HG02884 (cell line): Measurements from ENCODE around the gene ATAD3B.
"Not testable (repeated sequence)": the region's sequence is repeated elsewhere in the genome, so short reads cannot be mapped to it uniquely, and the experiment has no call there.

ENCODE experiments used
- ATAC-seq: cut with Tn5 transposase; IDR thresholded peaks from one replicate; pipeline ENCODE4 v1.9.1; 2021; ENCODE audit warnings: mild to moderate bottlenecking, moderate library complexity; ENCODE audit not compliant: unreplicated experiment

The ATAD3B gene, protein sequence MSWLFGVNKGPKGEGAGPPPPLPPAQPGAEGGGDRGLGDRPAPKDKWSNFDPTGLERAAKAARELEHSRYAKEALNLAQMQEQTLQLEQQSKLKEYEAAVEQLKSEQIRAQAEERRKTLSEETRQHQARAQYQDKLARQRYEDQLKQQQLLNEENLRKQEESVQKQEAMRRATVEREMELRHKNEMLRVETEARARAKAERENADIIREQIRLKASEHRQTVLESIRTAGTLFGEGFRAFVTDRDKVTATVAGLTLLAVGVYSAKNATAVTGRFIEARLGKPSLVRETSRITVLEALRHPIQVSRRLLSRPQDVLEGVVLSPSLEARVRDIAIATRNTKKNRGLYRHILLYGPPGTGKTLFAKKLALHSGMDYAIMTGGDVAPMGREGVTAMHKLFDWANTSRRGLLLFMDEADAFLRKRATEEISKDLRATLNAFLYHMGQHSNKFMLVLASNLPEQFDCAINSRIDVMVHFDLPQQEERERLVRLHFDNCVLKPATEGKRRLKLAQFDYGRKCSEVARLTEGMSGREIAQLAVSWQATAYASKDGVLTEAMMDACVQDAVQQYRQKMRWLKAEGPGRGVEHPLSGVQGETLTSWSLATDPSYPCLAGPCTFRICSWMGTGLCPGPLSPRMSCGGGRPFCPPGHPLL

DNA sequence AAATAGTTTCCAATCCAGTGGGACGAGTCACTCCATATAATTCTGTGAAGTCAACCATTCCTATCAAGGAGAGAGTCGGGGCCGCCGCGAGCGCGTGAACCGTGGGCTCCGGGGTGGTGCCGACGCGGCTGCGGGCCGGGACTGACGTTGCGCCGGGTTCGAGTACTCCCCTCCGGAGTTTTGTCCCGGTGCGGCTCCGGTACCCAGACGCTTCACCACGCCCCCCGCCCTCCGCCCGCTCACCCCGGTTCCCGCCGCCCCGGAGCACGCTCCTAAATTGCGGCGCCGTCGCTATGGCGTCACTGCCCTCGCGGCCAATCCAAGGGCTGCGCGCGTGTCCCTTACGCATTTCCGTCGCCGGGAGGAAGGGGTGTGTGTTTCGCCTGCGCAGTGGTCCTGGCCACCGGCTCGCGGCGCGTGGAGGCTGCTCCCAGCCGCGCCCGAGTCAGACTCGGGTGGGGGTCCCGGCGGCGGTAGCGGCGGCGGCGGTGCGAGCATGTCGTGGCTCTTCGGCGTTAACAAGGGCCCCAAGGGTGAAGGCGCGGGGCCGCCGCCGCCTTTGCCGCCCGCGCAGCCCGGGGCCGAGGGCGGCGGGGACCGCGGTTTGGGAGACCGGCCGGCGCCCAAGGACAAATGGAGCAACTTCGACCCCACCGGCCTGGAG is at the start of gene ATAD3B:
TSS of gene ATAD3B (plus strand) at position 377 of the 664 bp plus-strand sequence. CDS start at position 497, 120 bp downstream.
- ATAC-seq: peak; percentile 80

GRCh38 chr1:1421907-1422464 is 49.6 kb upstream of the ATAD3B start:
- no peak for ATAC-seq

DNA sequence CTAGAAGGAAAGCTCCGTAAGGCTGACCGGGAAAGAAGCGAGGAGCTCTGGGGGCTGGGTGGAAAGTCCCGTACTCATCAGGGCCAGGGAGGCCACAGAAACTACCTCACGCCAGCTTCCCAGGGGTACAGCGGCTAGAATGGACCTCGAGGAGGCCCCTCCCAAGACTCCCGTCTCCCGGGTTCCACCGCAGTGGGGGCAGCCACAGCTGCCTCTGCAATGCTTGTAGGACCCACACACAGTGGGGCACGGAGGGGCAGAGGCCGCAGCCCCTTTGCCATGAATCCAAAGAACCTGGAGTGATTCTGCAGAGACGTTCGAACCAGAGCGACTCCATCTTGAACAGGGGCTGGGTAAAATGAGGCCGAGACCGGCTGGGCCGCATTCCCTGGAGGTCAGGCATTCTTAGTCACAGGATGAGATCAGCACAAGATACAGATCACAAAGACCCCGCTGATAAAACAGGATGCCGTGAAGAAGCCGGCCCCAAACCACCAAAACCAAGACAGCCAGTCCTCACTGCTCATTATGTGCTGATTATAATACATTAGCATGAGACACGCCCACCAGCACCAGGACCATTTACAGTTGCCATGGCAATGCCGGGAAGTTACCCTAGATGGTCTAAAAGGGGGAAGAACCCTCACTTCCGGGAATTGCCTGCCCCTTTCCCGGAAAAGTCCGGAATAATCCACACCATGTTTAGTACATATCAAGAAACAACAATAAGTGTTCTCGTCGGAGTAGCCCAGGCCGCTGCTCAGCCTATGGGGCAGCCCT is 48.9 kb upstream of the ATAD3B start:
- ATAC-seq: no peak

GRCh38 chr1:1423245-1423597 is 48.3 kb upstream of the ATAD3B start:
- ATAC-seq: no peak

DNA sequence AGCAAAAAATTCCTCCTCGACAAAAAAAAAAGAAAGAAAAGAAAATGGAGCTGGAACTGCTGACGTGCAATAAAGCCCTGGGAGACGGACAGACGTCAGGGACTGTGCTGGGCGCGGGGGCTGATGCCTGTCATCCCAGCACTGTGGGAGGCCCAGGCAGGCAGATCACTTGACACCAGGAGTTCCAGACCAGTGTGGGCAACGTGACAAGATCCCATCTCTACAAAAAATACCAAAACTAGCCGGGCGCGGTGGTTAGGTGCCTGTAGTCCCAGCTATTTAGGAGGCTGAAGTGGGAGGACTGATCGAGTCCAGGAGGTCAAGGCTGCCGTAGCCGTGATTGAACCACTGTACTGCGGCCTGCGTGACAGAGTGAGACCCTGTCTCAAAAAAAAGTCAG is 46.9 kb upstream of the ATAD3B start:
- no peak for ATAC-seq

- no peak for ATAC-seq
Measured at GRCh38 chr1:1425426-1425752, 46.2 kb upstream of the ATAD3B start.

DNA sequence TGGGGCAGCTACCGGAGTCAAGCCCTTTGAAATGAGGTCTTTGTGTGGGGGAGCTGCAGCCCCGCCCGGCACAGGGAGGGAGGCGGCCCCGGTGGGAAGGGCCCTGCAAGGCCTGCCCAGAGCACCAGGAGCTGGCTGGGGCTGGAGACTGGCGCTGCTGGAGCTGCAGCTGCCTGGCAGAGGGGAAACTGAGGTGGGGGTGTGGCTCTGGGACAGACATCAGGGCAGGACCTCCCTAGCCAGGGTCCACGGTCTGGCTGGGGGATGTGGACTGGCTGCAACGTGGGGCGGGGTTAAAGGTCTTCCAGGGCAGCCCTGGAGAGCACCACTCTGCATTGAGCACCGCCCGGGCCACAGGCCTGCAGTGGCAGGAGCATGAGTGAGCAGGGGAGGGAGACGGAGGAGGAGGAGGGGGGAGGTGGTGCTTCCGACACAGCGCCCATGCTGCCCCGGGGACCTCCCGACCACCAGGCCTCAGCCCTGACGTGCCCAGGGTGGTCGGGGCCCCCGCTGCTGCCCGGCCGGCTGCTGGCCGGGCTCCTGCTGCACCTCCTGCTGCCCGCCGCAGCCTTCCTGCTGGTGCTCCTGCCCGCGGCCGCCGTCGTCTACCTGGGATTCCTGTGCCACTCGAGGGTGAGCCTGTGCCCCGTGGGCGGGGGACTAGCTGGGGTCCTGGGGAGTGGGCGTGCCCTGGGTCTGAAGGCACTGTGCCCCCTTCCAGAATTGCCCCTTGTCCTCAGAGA is 45.6 kb upstream of the ATAD3B start:
- no peak for ATAC-seq

- no peak for ATAC-seq
Measured at GRCh38 chr1:1426496-1427105, 45.0 kb upstream of the ATAD3B start.

DNA sequence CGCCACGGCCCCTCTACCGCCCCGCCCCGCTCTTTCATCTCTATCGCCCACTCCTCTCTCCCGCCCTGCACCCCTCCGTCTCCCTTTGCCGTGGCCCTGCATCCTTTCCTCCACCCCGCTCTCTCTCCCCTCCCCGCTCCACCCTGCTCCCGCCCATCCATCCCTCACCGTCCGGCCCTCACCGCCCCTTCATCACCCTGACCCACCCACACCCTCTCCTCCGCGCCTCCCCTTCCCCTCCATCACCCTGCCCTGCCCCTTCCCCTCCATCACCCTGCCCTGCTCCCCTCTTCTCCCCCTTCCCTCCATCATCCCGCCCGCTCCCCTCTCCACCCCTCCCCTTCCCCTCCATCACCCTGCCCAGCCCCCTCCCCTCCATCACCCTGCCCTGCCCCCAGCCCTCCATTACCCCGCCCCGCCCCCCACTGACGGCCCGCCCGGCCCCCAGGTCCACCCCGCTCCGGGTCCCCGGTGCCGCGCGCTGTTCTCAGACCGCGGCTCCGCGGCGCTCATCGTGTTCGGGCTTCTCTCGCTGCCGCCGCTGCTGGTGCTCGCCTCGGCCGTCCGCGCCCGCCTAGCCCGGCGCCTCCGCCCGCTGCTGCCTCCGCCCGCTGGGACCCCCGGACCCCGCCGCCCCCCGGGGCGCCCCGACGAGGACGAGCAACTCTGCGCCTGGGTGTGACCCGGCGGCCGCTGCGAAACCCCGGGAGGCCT is 44.3 kb upstream of the ATAD3B start:
- no peak for ATAC-seq

GRCh38 chr1:1427820-1428148 is 43.8 kb upstream of the ATAD3B start:
- ATAC-seq: no peak

- ATAC-seq: no peak
Measured at GRCh38 chr1:1428174-1428573, 43.4 kb upstream of the ATAD3B start.

DNA sequence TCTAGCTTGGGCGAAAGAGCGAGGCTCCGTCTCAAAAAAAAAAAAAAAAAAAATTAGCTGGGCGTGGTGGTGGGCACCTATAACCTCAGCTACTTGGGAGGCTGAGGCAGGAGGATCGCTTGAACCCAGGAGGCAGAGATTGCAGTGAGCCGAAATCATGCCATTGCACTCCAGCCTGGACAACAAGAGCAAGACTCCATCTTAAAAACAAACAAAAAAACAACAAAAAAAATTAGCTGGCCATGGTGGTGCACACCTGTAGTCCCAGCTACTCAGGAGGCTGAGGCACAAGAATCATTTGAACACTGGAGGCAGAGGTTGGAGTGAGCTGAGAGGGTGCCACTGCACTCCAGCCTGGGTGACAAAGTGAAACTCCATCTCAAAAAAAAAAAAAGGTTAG is 42.6 kb upstream of the ATAD3B start:
- ATAC-seq: not testable (repeated sequence)

DNA sequence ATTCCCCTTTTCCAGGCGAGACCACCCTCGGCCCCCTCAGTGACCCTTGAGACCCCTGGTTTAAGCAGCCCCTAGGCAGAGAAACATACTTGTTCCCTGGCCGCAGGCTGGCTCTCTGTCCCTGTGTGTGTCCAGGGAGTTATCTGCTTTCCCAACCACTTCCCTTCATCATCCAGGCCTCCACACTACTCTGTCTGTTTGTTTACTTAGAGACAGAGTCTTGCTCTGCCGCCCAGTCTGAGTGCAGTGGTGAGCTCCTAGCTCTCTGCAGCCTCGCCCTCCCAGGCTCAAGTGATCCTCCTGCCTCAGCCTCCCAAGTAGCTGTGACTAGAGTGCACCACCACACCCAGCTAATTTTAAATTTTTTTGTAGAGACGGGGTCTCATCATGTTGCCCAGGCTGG is 41.9 kb upstream of the ATAD3B start:
- no peak for ATAC-seq

- no peak for ATAC-seq
Measured at GRCh38 chr1:1430114-1430982, 41.2 kb upstream of the ATAD3B start.

DNA sequence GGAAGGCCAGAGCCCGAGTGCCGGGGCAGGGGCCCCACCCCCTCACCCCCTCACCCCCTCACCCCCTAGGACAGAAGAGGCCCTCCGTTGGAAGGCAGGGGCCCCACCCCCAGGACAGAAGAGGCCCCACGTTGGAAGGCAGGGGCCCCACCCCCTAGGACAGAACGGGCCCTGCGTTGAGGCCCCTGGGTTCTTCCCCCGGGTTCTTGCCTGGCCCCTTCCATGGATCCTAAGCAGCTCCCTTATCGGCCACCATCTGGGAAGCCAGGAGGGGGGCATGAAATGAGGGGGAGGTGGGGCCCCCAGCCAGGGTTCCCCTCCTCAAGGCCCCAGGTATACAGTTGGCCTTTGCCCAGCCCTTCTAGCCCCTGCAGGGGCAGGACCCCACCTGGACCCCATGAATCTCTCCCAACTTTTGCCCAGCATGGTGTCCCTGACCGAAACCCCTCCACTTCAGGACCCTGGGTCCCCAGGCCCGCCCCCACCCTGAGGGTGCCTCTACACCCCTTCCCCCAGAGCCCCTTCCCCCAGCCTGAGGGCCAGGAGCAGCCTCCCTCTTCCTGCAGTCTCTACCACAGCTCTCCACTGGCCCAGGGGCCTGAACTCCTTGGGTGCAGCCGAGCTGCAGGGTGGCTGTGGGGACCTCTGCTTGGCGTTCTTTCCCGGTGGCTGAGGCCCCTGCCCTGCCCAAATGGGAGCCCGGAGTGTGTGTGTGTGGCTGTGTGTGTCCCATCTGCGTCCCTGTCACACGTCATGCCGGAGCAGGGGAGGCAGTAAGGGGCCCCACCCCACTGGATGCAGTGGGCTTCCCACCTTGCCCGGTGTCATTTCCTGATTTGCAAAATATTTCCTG is 40.3 kb upstream of the ATAD3B start:
- ATAC-seq: no peak

DNA sequence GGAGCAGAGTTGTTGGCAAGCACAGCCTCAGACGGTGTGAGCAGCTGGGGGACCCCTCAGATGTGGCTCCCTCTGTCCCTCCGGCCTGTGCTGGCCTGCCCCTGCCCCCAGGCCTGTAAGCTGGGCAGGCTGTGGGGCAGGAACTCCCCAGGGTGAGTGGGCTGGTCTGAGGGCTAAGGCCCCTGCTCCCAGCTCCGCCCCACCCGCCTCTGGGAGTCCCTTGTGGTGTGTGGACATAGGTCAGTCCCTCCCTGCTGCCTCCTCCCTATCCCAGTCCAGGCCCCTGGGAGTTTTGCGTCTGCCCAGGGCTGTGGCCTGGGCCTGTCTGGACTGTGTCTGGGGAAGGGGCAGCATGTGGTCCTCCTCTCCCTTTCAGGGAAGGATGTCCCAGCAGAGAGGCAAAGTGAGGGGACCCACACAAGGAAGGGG is 39.7 kb upstream of the ATAD3B start:
- ATAC-seq: no peak

- ATAC-seq: no peak
Measured at GRCh38 chr1:1432274-1432950, 39.2 kb upstream of the ATAD3B start.
